Cardiac fibroblast (primary cell): ENCODE results near the gene GALR3.

Source experiments
- DNase-seq, 2 donors: peaks; one replicate each; pipeline versions ENCODE4 v3.0.0 to v3.0.0-alpha.2; 2010; ENCODE audit warnings: low read depth in 2 of 2
- H3K4me3 ChIP-seq, 2 donors: replicated peaks in 1 of 2; 1 replicate in 1 of 2; 2 replicates in 1 of 2; pipeline ENCODE4 v1.5.1; 2011; ENCODE audit warnings: low read depth in 2 of 2, low read length in 2 of 2, mild to moderate bottlenecking in 2 of 2, moderate library complexity in 1 of 2
- TF ChIP-seq, protein P1 (sequence below): IDR thresholded peaks from one replicate; pipeline ENCODE4 v1.5.1; 2011; ENCODE audit warnings: low read depth, mild to moderate bottlenecking, low read length, inconsistent platforms

Gene GALR3

DNA sequence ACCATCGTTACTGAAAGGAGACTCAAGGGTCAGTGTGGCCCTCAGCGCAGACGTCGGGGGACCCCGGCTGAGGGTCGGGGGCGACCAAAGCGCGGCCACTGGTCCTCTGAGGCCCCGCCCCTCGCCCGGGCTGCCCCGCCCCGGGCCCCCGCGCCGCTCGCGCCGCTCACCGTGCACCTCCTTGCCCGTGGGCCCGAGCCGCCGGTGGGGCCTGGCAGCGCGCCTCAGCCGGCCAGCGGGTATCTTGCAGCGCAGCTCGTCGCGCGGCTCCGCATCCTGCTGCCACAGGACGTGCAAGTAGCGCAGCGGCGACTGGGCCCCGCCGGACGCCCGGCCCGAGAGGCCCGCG lies 20.5 kb downstream of the GALR3 start:
- TF ChIP-seq, protein P1, sequence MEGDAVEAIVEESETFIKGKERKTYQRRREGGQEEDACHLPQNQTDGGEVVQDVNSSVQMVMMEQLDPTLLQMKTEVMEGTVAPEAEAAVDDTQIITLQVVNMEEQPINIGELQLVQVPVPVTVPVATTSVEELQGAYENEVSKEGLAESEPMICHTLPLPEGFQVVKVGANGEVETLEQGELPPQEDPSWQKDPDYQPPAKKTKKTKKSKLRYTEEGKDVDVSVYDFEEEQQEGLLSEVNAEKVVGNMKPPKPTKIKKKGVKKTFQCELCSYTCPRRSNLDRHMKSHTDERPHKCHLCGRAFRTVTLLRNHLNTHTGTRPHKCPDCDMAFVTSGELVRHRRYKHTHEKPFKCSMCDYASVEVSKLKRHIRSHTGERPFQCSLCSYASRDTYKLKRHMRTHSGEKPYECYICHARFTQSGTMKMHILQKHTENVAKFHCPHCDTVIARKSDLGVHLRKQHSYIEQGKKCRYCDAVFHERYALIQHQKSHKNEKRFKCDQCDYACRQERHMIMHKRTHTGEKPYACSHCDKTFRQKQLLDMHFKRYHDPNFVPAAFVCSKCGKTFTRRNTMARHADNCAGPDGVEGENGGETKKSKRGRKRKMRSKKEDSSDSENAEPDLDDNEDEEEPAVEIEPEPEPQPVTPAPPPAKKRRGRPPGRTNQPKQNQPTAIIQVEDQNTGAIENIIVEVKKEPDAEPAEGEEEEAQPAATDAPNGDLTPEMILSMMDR: no peak
- peak overlapping the region; percentile 62 to 71 for H3K4me3 ChIP-seq
- DNase-seq: no peak

DNA sequence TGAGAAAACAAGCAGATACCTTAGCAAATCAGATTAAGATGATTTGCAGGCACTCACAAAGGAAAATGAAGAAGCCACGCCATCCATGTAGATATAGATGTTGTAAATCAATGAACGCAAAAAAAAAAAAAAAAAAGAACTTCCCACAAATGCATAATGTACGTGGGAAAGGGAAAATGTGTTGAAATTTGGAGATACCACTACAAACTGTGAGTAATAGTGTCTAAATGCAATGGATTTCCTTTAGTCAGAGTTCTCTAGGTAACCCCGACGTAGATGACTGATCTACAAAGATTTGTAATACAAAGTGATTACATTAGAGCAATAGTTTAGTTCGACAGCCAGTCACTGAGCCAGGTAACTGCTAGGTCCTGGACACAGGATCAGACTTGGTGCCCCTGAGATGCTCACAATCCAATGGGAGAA lies 21.7 kb downstream of the GALR3 start:
- TF ChIP-seq, protein P1: no peak
- DNase-seq: peak in 1 of 2 donors; percentile 22
- peak overlapping the region; percentile 62 to 71 for H3K4me3 ChIP-seq

DNA sequence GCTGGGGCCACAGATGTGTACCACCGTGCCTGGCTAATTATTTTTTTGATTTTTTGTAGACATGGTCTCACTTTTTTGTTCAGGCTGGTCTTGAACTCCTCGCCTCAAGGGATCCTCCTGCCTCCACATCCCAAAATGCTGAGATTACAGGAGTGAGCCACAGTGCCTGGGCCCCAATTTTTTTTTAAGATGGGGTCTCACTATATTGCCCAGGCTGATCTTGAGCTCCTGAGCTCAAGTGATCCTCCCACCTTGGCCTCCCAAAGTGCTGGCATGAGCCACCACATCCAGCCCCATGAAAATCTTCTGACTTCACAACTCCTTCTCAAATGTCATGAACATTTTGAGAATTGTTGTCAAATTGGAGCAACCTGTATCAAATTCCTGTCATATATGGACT lies 23.3 kb downstream of the GALR3 start:
- TF ChIP-seq, protein P1: no peak
- no peak overlapping the region for H3K4me3 ChIP-seq
- DNase-seq: no peak

DNA sequence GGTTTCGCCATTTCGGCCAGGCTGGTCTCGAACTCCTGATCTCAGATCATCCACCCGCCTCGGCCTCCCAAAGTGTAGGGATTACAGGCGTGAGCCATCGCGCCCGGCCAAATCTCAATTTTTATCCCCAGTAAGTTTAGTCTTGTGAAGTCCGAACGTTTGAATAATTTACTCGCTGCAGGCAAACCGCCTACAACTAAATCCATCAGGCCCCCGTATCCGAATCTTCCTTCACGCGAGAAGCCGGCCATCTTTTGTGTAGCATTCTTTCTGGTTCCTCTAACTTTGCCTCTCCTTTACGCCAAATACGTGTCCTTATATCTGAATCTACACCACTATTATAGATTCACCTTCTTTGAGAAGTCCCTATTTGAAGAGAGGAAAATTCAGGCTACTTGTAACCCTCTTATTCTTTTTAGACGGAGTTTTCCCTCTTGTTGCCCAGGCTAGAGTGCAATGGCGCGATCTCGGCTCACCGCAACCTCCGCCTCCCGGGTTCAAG lies 25.5 kb downstream of the GALR3 start:
- H3K4me3 ChIP-seq: peak overlapping the region; percentile 60 to 85
- TF ChIP-seq, protein P1: no peak
- DNase-seq: peak; percentile 37 to 52

DNA sequence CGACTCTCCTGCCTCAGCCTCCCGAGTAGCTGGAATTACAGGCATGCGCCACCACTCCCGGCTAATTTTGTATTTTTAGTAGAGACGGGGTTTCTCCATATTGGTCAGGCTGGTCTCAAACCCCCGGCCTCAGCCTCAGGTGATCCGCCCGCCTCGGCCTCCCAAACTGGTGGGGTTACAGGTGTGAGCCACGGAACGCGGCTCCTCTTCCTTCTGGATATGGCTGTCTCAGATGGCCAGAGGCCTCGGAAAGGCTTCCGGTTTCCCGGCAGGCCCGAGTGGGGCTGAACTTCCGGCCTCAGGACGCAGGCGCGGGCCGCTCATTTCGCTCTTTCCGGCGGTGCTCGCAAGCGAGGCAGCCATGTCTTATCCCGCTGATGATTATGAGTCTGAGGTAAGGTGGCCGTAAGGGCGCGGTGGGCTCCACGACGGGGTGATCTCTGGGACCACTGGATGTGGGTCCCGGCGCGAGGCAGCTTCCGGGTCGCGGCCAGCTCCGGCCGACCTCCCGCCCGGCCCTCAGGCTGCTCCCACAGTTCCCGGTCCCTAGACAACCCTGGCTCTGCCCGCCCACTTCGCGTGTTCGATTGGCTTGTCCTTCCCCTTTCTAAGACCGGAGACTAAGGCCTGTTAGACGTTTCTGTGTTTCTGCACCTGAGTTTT lies 26.0 kb downstream of the GALR3 start, which contains the start of gene EIF3L:
TSS of gene EIF3L (plus strand) at position 331 of the 663 bp plus-strand sequence. CDS start at position 362, 31 bp downstream.
- DNase-seq: peak; percentile 89
- TF ChIP-seq, protein P1: no peak
- H3K4me3 ChIP-seq: peak within 1 kb of the TSS; percentile 60 to 85

DNA sequence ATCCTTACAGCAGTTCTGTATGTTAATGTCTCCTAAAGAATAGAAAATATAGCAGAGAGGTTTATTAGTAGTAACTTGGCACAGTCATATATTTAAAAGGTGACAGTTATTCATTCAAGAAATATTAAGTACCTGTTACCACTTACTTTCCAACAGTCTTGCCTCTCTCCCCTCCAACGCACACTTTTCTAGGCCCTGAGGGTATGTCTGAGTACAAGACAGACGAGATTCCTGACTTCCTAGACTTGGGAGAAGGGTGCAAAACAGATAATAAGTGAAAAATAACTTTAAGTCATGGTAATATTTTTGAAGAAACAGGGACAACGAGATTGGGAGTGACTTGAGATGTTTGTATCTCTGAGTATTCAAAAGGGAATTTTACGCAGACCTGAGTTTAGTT lies 27.6 kb downstream of the GALR3 start:
- no peak overlapping the region for H3K4me3 ChIP-seq
- DNase-seq: no peak
- TF ChIP-seq, protein P1: no peak
